SK-N-SH (cell line): ENCODE measurements around the gene GDF9. TPM values are rescaled to one million over a fixed set of nuclear protein-coding genes. Genes with fewer than 3 reads are reported as not detected.

Experiments
- CTCF ChIA-PET: fragments of 300-600, 350-600 bp; formaldehyde crosslinking; extraction: SDS; loops from one replicate; lab custom pipeline; 2021; lab: Yijun Ruan, JAX
- POLR2A ChIA-PET: fragments of 350-600 bp; sonication (Branson Sonifier 250); formaldehyde crosslinking; extraction: SDS; loops from one replicate; lab custom pipeline; 2020; ENCODE audit warnings: antibody characterized with exemption, inconsistent platforms; lab: Yijun Ruan, JAX
- DNase-seq: peaks from one replicate; pipeline ENCODE4 v3.0.0; 2012
- H2AFZ ChIP-seq: fragments of 200-600 bp; sonication (generic); 2 replicates; pipeline ENCODE4 v1.8.1; 2016; ENCODE audit warnings: antibody characterized with exemption, mild to moderate bottlenecking, low read depth
- H3F3A ChIP-seq: fragments of 200-600 bp; sonication (generic); replicated peaks from 2 replicates; pipeline ENCODE3; 2016; ENCODE audit warnings: antibody characterized with exemption, mild to moderate bottlenecking; ENCODE audit not compliant: insufficient read depth
- H3K27ac ChIP-seq, 2 experiments: fragments of 200-500 bp in 1 of 2; fragments of 200-600 bp in 1 of 2; sonication (Bioruptor generic) in 1 of 2; sonication (generic), shearing (Covaris generic) in 1 of 2; 2 replicates each; pipeline versions ENCODE4 v1.5.1 to v1.6.1; 2014 to 2016; ENCODE audit warnings: low read depth in 2 of 2, inconsistent platforms in 1 of 2, low read length in 1 of 2, mild to moderate bottlenecking in 1 of 2, mixed read lengths in 1 of 2
- H3K27me3 ChIP-seq: fragments of 200-600 bp; sonication (generic), shearing (Covaris generic); 2 replicates; pipeline ENCODE4 v1.6.1; 2016; ENCODE audit warnings: mixed run types; ENCODE audit not compliant: insufficient read depth
- H3K36me3 ChIP-seq, 2 experiments: fragments of 200-500 bp in 1 of 2; fragments of 200-600 bp in 1 of 2; sonication (Bioruptor generic) in 1 of 2; sonication (generic) in 1 of 2; replicated peaks in 1 of 2; 2 replicates each; pipeline versions ENCODE3 to v1.5.1; 2014 to 2016; ENCODE audit warnings: low read length in 1 of 2, mild to moderate bottlenecking in 1 of 2; ENCODE audit not compliant: insufficient read depth in 2 of 2, control insufficient read depth in 1 of 2
- H3K4me1 ChIP-seq, 2 experiments: fragments of 200-500 bp in 1 of 2; fragments of 200-600 bp in 1 of 2; sonication (Bioruptor generic) in 1 of 2; sonication (generic), shearing (Covaris generic) in 1 of 2; 2 replicates each; pipeline versions ENCODE4 v1.5.1 to v1.6.1; 2014 to 2016; ENCODE audit warnings: low read depth in 1 of 2, low read length in 1 of 2, mixed run types in 1 of 2; ENCODE audit not compliant: insufficient read depth in 2 of 2, control insufficient read depth in 1 of 2
- H3K4me2 ChIP-seq: fragments of 200-600 bp; sonication (generic), shearing (Covaris generic); 2 replicates; pipeline ENCODE4 v1.6.1; 2017; ENCODE audit warnings: mixed run types
- H3K4me3 ChIP-seq, 2 experiments: fragments of 200-500 bp in 1 of 2; fragments of 200-600 bp in 1 of 2; sonication (Bioruptor generic) in 1 of 2; sonication (generic), shearing (Covaris generic) in 1 of 2; 2 replicates each; pipeline versions ENCODE4 v1.5.1 to v1.8.1; 2014 to 2016; ENCODE audit warnings: low read depth in 2 of 2, inconsistent platforms in 1 of 2, low read length in 1 of 2, mild to moderate bottlenecking in 1 of 2, mixed read lengths in 1 of 2, moderate library complexity in 1 of 2
- H3K79me2 ChIP-seq: fragments of 200-600 bp; sonication (generic); 2 replicates; pipeline ENCODE4 v1.8.1; 2017; ENCODE audit warnings: mild to moderate bottlenecking; ENCODE audit not compliant: insufficient read depth
- H3K9ac ChIP-seq: fragments of 200-600 bp; sonication (generic); 2 replicates; pipeline ENCODE4 v1.6.1; 2017; ENCODE audit warnings: mixed run types
- H3K9me2 ChIP-seq: fragments of 200-600 bp; sonication (generic); 2 replicates; pipeline ENCODE4 v1.6.1; 2017; ENCODE audit warnings: mixed run types
- H3K9me3 ChIP-seq: fragments of 200-600 bp; sonication (generic); 2 replicates; pipeline ENCODE4 v1.6.1; 2017; ENCODE audit warnings: mixed run types, mild to moderate bottlenecking, moderate library complexity
- H4K20me1 ChIP-seq: fragments of 200-600 bp; sonication (generic); 2 replicates; pipeline ENCODE4 v1.6.1; 2017; ENCODE audit warnings: mild to moderate bottlenecking, mixed run types; ENCODE audit not compliant: insufficient read depth
- CHD2 ChIP-seq: fragments of 150-350 bp; IDR thresholded peaks from 2 replicates; pipeline ENCODE4 v1.6.1; 2018; ENCODE audit warnings: low read length; ENCODE audit not compliant: partially characterized antibody
- ELF1 ChIP-seq: IDR thresholded peaks from 2 replicates; pipeline ENCODE4 v1.4.0; 2012
- EZH2phosphoT487 ChIP-seq: fragments of 200-600 bp; sonication (generic); IDR thresholded peaks from 2 replicates; pipeline ENCODE4 v1.6.1; 2017; ENCODE audit warnings: low read depth, mixed run types, mild to moderate bottlenecking, antibody characterized with exemption, moderate library complexity, borderline replicate concordance
- FOXJ3 ChIP-seq: sonication (generic); formaldehyde crosslinking; IDR thresholded peaks from 2 replicates; pipeline ENCODE4 v1.5.1; 2020; ENCODE audit warnings: mild to moderate bottlenecking, missing genetic modification reagents
- FOXM1 ChIP-seq: IDR thresholded peaks from 2 replicates; pipeline ENCODE4 v1.4.0; 2012; ENCODE audit warnings: low read depth, mild to moderate bottlenecking
- GABPA ChIP-seq: IDR thresholded peaks from 2 replicates; pipeline ENCODE4 v1.4.0; 2012; ENCODE audit warnings: low read depth, mild to moderate bottlenecking
- NFIC ChIP-seq: IDR thresholded peaks from 2 replicates; pipeline ENCODE4 v1.4.0; 2012; ENCODE audit warnings: borderline replicate concordance
- POLR2AphosphoS5 ChIP-seq: IDR thresholded peaks from 2 replicates; pipeline ENCODE4 v1.6.1; 2012; ENCODE audit warnings: low read depth, low read length
- RCOR1 ChIP-seq: fragments of 150-350 bp; IDR thresholded peaks from 2 replicates; pipeline ENCODE4 v1.6.1; 2017; ENCODE audit warnings: antibody characterized with exemption, low read length
- RXRA ChIP-seq: IDR thresholded peaks from 2 replicates; pipeline ENCODE4 v1.4.0; 2012; ENCODE audit warnings: low read depth, mild to moderate bottlenecking, borderline replicate concordance
- SIN3A ChIP-seq: IDR thresholded peaks from 2 replicates; pipeline ENCODE4 v1.6.1; 2012; ENCODE audit warnings: low read depth, mild to moderate bottlenecking, low read length, moderate library complexity, borderline replicate concordance
- SMC3 ChIP-seq: IDR thresholded peaks from 2 replicates; pipeline ENCODE4 v1.6.1; 2012; ENCODE audit warnings: low read depth, low read length, improper control_type of control experiment
- WGBS: methylation state at CpG from one replicate; pipeline ENCODE4 v1.1.6; 2017; ENCODE audit warnings: low lambda C conversion rate; 5-methylcytosine and 5-hydroxymethylcytosine counted together
- polyA plus RNA-seq, 3 experiments: library from polyadenylated mRNA; depleted of rRNA; stranded (reverse); fragments of >200 nt; gene quantifications; 2 replicates each; pipeline ENCODE4 v1.2.3, GENCODE V29; 2012
- TF ChIP-seq, protein P1 (sequence below): IDR thresholded peaks from 2 replicates; pipeline ENCODE4 v1.4.0; 2012; ENCODE audit warnings: low read depth, borderline replicate concordance
- TF ChIP-seq, protein P2 (sequence below): fragments of 150-350 bp; IDR thresholded peaks from 2 replicates; pipeline ENCODE4 v1.6.1; 2017; ENCODE audit warnings: antibody characterized with exemption, low read length, low read depth, borderline replicate concordance
- TF ChIP-seq, protein P3 (sequence below): IDR thresholded peaks from 2 replicates; pipeline ENCODE4; 2012
- TF ChIP-seq, protein P4 (sequence below): IDR thresholded peaks from 2 replicates; pipeline ENCODE4 v1.6.1; 2012; ENCODE audit warnings: mild to moderate bottlenecking, low read depth, low read length, moderate library complexity
- TF ChIP-seq, protein P5 (sequence below): fragments of 200-600 bp; sonication (generic); IDR thresholded peaks from 2 replicates; pipeline ENCODE4 v1.6.1; 2017; ENCODE audit warnings: antibody characterized with exemption, mild to moderate bottlenecking, moderate library complexity
- TF ChIP-seq, protein P6 (sequence below): fragments of 150-350 bp; IDR thresholded peaks from 2 replicates; pipeline ENCODE4 v1.6.1; 2016; ENCODE audit warnings: mild to moderate bottlenecking, low read depth, low read length
- TF ChIP-seq, protein P7 (sequence below): IDR thresholded peaks from 2 replicates; pipeline ENCODE4 v1.4.0; 2012; ENCODE audit warnings: low read depth

The GDF9 gene
- polyA plus RNA-seq, 1 of the 3 experiments (the other 2 are of a cell fraction): 0.82 TPM

DNA sequence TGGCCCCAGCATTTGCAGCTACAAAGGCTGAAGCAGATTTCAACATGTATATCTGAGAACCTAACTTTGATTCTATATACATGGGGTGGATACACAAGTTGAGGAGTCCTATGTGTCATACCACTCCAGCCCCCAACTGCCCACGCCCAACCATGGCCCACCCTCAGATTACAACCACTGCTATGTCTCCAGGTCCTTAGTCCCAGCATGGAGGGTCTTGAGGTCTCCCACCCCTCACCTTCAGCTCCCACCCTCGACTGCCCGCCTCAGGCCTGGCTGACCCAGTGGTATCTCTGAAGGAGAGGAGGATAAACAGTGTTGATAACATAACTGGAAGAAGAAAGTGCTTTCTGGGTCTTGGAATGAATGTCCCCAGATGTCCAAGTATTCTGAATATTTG, 44.9 kb downstream of the GDF9 start (continued):
- TF ChIP-seq, protein P1, sequence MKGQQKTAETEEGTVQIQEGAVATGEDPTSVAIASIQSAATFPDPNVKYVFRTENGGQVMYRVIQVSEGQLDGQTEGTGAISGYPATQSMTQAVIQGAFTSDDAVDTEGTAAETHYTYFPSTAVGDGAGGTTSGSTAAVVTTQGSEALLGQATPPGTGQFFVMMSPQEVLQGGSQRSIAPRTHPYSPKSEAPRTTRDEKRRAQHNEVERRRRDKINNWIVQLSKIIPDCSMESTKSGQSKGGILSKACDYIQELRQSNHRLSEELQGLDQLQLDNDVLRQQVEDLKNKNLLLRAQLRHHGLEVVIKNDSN: no peak
- TF ChIP-seq, all 33 proteins: peak for 0

DNA sequence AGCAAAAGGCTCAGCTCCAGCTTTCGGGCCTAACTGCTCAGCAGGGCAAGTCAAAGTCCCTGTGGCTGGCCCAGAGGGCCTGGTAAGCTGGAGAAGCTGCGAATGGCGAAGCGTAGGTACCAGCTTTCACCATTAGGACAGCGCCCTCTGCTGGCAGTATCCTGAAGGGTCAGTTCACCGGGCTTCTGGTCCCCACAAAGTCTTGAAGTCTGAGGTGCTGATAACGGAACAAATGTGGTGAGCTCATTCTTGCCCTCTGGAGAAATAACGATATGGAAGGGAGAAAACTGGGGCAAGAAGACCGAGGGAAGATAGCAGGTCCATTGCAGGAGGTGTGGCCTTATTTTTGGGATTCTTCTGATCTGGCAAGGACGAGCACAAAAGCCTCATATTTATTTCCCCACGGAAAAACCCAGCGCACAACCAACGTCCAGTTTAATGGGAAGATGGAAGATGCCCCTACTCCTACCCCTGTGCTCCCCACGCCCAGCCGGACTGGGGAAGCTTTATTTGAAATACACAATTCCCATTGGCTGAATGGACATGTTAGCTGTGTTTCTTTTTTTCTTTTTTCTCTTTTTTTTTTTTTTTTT, 46.0 kb downstream of the GDF9 start:
- Histone ChIP-seq H2AFZ (peak overlapping the region; percentile 76; the same call in 1 of the 2 replicates), H3K4me3 (no peak overlapping the region; a peak in 1 of 4 replicates), H3K9me3 (no peaks in the 10 kb centered on the region), H3K36me3 (no peaks in the 10 kb centered on the region), H3K79me2 (no peaks in the 10 kb centered on the region), H4K20me1 (no peaks in the 10 kb centered on the region), H3F3A (peaks cover 17% of the 10 kb centered on the region), H3K4me1 (peaks cover 0 to 6% of the 10 kb centered on the region in 2 experiments; a peak in 1 of 4 replicates), H3K4me2 (no peak overlapping the region), H3K9ac (no peak overlapping the region), H3K27me3 (no peaks in the 10 kb centered on the region), H3K27ac (no peak overlapping the region), H3K9me2 (no peaks in the 10 kb centered on the region)
- CTCF ChIA-PET: interaction anchor here (0.5 to 6.8 kb wide), 68 partner anchors 10 to 1163 kb away, joined by 3 to 105 read pairs (median 4); partner anchors contain the start of genes CCNI2, GDF9, KIF3A and SEPTIN8
- POLR2A ChIA-PET: interaction anchor here (0.7 kb wide), 1 partner anchor 441 kb away, joined by 4 read pairs; no protein-coding TSS in a partner anchor
- WGBS: 29% methylated on average over 15 of the region's 15 CpGs
- peak; percentile 92 for DNase-seq
- TF ChIP-seq RCOR1: no peak
- TF ChIP-seq EZH2phosphoT487: no peak
- no peak for TF ChIP-seq NFIC
- no peak for TF ChIP-seq CHD2
- TF ChIP-seq RXRA: no peak
- TF ChIP-seq, protein P2, sequence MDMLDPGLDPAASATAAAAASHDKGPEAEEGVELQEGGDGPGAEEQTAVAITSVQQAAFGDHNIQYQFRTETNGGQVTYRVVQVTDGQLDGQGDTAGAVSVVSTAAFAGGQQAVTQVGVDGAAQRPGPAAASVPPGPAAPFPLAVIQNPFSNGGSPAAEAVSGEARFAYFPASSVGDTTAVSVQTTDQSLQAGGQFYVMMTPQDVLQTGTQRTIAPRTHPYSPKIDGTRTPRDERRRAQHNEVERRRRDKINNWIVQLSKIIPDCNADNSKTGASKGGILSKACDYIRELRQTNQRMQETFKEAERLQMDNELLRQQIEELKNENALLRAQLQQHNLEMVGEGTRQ: no peak
- peak; percentile 93 for TF ChIP-seq SMC3
- TF ChIP-seq, protein P1: no peak
- TF ChIP-seq SIN3A: no peak
- no peak for TF ChIP-seq ELF1
- TF ChIP-seq, protein P3, sequence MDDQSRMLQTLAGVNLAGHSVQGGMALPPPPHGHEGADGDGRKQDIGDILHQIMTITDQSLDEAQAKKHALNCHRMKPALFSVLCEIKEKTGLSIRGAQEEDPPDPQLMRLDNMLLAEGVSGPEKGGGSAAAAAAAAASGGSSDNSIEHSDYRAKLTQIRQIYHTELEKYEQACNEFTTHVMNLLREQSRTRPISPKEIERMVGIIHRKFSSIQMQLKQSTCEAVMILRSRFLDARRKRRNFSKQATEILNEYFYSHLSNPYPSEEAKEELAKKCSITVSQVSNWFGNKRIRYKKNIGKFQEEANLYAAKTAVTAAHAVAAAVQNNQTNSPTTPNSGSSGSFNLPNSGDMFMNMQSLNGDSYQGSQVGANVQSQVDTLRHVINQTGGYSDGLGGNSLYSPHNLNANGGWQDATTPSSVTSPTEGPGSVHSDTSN: no peak
- TF ChIP-seq, protein P4, sequence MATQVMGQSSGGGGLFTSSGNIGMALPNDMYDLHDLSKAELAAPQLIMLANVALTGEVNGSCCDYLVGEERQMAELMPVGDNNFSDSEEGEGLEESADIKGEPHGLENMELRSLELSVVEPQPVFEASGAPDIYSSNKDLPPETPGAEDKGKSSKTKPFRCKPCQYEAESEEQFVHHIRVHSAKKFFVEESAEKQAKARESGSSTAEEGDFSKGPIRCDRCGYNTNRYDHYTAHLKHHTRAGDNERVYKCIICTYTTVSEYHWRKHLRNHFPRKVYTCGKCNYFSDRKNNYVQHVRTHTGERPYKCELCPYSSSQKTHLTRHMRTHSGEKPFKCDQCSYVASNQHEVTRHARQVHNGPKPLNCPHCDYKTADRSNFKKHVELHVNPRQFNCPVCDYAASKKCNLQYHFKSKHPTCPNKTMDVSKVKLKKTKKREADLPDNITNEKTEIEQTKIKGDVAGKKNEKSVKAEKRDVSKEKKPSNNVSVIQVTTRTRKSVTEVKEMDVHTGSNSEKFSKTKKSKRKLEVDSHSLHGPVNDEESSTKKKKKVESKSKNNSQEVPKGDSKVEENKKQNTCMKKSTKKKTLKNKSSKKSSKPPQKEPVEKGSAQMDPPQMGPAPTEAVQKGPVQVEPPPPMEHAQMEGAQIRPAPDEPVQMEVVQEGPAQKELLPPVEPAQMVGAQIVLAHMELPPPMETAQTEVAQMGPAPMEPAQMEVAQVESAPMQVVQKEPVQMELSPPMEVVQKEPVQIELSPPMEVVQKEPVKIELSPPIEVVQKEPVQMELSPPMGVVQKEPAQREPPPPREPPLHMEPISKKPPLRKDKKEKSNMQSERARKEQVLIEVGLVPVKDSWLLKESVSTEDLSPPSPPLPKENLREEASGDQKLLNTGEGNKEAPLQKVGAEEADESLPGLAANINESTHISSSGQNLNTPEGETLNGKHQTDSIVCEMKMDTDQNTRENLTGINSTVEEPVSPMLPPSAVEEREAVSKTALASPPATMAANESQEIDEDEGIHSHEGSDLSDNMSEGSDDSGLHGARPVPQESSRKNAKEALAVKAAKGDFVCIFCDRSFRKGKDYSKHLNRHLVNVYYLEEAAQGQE: no peak
- no peak for TF ChIP-seq POLR2AphosphoS5
- TF ChIP-seq FOXM1: no peak
- TF ChIP-seq, protein P5, sequence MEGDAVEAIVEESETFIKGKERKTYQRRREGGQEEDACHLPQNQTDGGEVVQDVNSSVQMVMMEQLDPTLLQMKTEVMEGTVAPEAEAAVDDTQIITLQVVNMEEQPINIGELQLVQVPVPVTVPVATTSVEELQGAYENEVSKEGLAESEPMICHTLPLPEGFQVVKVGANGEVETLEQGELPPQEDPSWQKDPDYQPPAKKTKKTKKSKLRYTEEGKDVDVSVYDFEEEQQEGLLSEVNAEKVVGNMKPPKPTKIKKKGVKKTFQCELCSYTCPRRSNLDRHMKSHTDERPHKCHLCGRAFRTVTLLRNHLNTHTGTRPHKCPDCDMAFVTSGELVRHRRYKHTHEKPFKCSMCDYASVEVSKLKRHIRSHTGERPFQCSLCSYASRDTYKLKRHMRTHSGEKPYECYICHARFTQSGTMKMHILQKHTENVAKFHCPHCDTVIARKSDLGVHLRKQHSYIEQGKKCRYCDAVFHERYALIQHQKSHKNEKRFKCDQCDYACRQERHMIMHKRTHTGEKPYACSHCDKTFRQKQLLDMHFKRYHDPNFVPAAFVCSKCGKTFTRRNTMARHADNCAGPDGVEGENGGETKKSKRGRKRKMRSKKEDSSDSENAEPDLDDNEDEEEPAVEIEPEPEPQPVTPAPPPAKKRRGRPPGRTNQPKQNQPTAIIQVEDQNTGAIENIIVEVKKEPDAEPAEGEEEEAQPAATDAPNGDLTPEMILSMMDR: peak; percentile 91
- TF ChIP-seq, protein P6, sequence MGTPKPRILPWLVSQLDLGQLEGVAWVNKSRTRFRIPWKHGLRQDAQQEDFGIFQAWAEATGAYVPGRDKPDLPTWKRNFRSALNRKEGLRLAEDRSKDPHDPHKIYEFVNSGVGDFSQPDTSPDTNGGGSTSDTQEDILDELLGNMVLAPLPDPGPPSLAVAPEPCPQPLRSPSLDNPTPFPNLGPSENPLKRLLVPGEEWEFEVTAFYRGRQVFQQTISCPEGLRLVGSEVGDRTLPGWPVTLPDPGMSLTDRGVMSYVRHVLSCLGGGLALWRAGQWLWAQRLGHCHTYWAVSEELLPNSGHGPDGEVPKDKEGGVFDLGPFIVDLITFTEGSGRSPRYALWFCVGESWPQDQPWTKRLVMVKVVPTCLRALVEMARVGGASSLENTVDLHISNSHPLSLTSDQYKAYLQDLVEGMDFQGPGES: no peak
- no peak for TF ChIP-seq FOXJ3 (CRISPR knock-in tag)
- TF ChIP-seq, protein P7, sequence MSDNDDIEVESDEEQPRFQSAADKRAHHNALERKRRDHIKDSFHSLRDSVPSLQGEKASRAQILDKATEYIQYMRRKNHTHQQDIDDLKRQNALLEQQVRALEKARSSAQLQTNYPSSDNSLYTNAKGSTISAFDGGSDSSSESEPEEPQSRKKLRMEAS: peak; percentile 37; the same call in 1 of the 2 replicates
- TF ChIP-seq GABPA: no peak
